B cell (primary cell): Measurements from ENCODE around the gene EFNA2.

Experiments used
- EZH2 ChIP-seq: IDR thresholded peaks from 2 replicates; pipeline ENCODE4 v1.6.1; 2012; ENCODE audit warnings: borderline replicate concordance, low read depth, mild to moderate bottlenecking, moderate library complexity, low read length; ENCODE audit not compliant: insufficient read depth, poor library complexity, severe bottlenecking
- TF ChIP-seq, protein P1 (sequence below): fragments of 200-600 bp; IDR thresholded peaks from one replicate; pipeline ENCODE4 v1.8.0; 2022; ENCODE audit warnings: antibody characterized with exemption, mild to moderate bottlenecking

- TF ChIP-seq, protein P1, sequence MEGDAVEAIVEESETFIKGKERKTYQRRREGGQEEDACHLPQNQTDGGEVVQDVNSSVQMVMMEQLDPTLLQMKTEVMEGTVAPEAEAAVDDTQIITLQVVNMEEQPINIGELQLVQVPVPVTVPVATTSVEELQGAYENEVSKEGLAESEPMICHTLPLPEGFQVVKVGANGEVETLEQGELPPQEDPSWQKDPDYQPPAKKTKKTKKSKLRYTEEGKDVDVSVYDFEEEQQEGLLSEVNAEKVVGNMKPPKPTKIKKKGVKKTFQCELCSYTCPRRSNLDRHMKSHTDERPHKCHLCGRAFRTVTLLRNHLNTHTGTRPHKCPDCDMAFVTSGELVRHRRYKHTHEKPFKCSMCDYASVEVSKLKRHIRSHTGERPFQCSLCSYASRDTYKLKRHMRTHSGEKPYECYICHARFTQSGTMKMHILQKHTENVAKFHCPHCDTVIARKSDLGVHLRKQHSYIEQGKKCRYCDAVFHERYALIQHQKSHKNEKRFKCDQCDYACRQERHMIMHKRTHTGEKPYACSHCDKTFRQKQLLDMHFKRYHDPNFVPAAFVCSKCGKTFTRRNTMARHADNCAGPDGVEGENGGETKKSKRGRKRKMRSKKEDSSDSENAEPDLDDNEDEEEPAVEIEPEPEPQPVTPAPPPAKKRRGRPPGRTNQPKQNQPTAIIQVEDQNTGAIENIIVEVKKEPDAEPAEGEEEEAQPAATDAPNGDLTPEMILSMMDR: no peak
- no peak for TF ChIP-seq EZH2
Measured at GRCh38 chr19:1267477-1268225, 18.0 kb upstream of the EFNA2 start.
